PC-9 (cell line): ENCODE measurements around the gene PPIL6. TPM values are rescaled to one million over a fixed set of nuclear protein-coding genes. Genes with fewer than 3 reads are reported as not detected.

Experiments
- BruUV-seq: library from RNA; stranded (reverse); fragments of 400-500 nt; replicated peaks from 2 replicates; lab custom pipeline; 2021; lab: Mats Ljungman, UMichigan
- CTCF ChIA-PET: fragments of 300-600 bp; sonication (Branson Sonifier 250); formaldehyde crosslinking; loops from one replicate; lab custom pipeline; 2022; ENCODE audit warnings: antibody characterized with exemption; lab: Charles Lee
- POLR2A ChIA-PET: fragments of 300-600 bp; sonication (Branson Sonifier 250); formaldehyde crosslinking; loops from one replicate; lab custom pipeline; 2022; ENCODE audit warnings: antibody characterized with exemption; ENCODE audit not compliant: unreplicated experiment; lab: Charles Lee
- DNase-seq, 2 experiments: peaks; one replicate each; pipeline versions ENCODE4 v3.0.0 to v3.0.0-alpha.2; 2015 to 2022; ENCODE audit warnings: mixed read lengths in 1 of 2
- H2AFZ ChIP-seq: fragments of 200-600 bp; sonication (generic); 2 replicates; pipeline ENCODE4 v1.8.1; 2017; ENCODE audit warnings: antibody characterized with exemption
- H3F3A ChIP-seq: fragments of 200-600 bp; sonication (generic); 2 replicates; pipeline ENCODE4 v1.8.1; 2017; ENCODE audit warnings: antibody characterized with exemption, mild to moderate bottlenecking, low read depth; ENCODE audit not compliant: insufficient read depth
- H3K27ac ChIP-seq: fragments of 200-600 bp; sonication (generic); 2 replicates; pipeline ENCODE4 v1.6.1; 2016; ENCODE audit warnings: mixed run types
- H3K27me3 ChIP-seq: fragments of 200-600 bp; sonication (generic); 2 replicates; pipeline ENCODE4 v1.6.1; 2016; ENCODE audit warnings: low read depth, mixed run types; ENCODE audit not compliant: insufficient read depth
- H3K36me3 ChIP-seq: fragments of 200-600 bp; sonication (generic); 2 replicates; pipeline ENCODE4 v1.6.1; 2016; ENCODE audit warnings: low read depth, mixed run types
- H3K4me1 ChIP-seq: fragments of 200-600 bp; sonication (generic); replicated peaks from 2 replicates; pipeline ENCODE4 v1.6.1; 2016; ENCODE audit warnings: mixed run types; ENCODE audit not compliant: insufficient read depth
- H3K4me2 ChIP-seq: fragments of 200-600 bp; sonication (generic); 2 replicates; pipeline ENCODE4 v1.6.1; 2017; ENCODE audit warnings: mixed run types
- H3K4me3 ChIP-seq: fragments of 200-600 bp; sonication (generic); 2 replicates; pipeline ENCODE4 v1.6.1; 2016; ENCODE audit warnings: mixed run types
- H3K79me2 ChIP-seq: fragments of 200-600 bp; sonication (generic); 2 replicates; pipeline ENCODE4 v1.6.1; 2017; ENCODE audit warnings: low read depth, mixed run types
- H3K9me2 ChIP-seq: fragments of 200-600 bp; sonication (generic); 2 replicates; pipeline ENCODE4 v1.8.1; 2017; ENCODE audit warnings: mild to moderate bottlenecking; ENCODE audit not compliant: insufficient read depth
- H3K9me3 ChIP-seq: fragments of 200-600 bp; sonication (generic); 2 replicates; pipeline ENCODE4 v1.8.1; 2016; ENCODE audit warnings: low read depth; ENCODE audit not compliant: insufficient read depth
- H4K20me1 ChIP-seq: fragments of 200-600 bp; sonication (generic); 2 replicates; pipeline ENCODE4 v1.8.1; 2017; ENCODE audit not compliant: insufficient read depth
- CTCF ChIP-seq: fragments of 200-600 bp; sonication (generic); conservative IDR thresholded peaks from 2 replicates; pipeline ENCODE4 v1.6.1; 2017; ENCODE audit warnings: mixed run types, antibody characterized with exemption, mild to moderate bottlenecking, moderate library complexity
- EZH2 ChIP-seq: fragments of 200-600 bp; sonication (generic); IDR thresholded peaks from 2 replicates; pipeline ENCODE4 v1.8.0; 2017; ENCODE audit warnings: antibody characterized with exemption, low read depth
- intact Hi-C: fragments of 100-400 bp; cut with micrococcal nuclease; formaldehyde crosslinking; loops from one replicate; pipeline ENCODE4 v1.10.0; 2022; ENCODE audit not compliant: unreplicated experiment
- total RNA-seq: library from RNA; stranded (reverse); gene quantifications from 2 replicates; pipeline ENCODE4 v1.2.3, GENCODE V29; 2021

The PPIL6 gene
- total RNA-seq, 1 experiment from 2014 or later, result 15.5 TPM

GRCh38 chr6:109456111-109456583 lies 15.7 kb upstream of the PPIL6 start:
- CTCF ChIA-PET, result interaction anchor here (1.0 to 1.2 kb wide), 2 partner anchors 31 to 584 kb away, joined by 3 read pairs; no protein-coding TSS in a partner anchor
- TF ChIP-seq EZH2 (no peak), CTCF (no peak)
- H3K4me1 ChIP-seq, result no peaks in the 10 kb centered on the region; the same call in 1 of the 2 replicates
- no peaks in the 10 kb centered on the region for H3K27me3 ChIP-seq
- H3F3A ChIP-seq, result peaks cover 43% of the 10 kb centered on the region; the same call in 1 of the 2 replicates
- no TSS peak for BruUV-seq
- H2AFZ ChIP-seq, result peak overlapping the region; percentile 83
- POLR2A ChIA-PET, result interaction anchor here (0.7 kb wide), 1 partner anchor 16 kb away, joined by 3 read pairs; the partner anchor contains the start of genes PPIL6 and SMPD2
- no peaks in the 10 kb centered on the region; the same call in 1 of the 2 replicates for H3K36me3 ChIP-seq
- no peak overlapping the region for H3K27ac ChIP-seq
- H3K9me2 ChIP-seq, result no peaks in the 10 kb centered on the region
- no peaks in the 10 kb centered on the region for H3K79me2 ChIP-seq
- H4K20me1 ChIP-seq, result no peaks in the 10 kb centered on the region
- H3K4me2 ChIP-seq, result peak overlapping the region; percentile 95
- intact Hi-C loops, result loop anchor here (5.0 kb wide), 1 partner anchor 269 kb away; no protein-coding TSS in a partner anchor
- H3K9me3 ChIP-seq, result no peaks in the 10 kb centered on the region
- peak overlapping the region; percentile 77 for H3K4me3 ChIP-seq
- no peak for DNase-seq

DNA sequence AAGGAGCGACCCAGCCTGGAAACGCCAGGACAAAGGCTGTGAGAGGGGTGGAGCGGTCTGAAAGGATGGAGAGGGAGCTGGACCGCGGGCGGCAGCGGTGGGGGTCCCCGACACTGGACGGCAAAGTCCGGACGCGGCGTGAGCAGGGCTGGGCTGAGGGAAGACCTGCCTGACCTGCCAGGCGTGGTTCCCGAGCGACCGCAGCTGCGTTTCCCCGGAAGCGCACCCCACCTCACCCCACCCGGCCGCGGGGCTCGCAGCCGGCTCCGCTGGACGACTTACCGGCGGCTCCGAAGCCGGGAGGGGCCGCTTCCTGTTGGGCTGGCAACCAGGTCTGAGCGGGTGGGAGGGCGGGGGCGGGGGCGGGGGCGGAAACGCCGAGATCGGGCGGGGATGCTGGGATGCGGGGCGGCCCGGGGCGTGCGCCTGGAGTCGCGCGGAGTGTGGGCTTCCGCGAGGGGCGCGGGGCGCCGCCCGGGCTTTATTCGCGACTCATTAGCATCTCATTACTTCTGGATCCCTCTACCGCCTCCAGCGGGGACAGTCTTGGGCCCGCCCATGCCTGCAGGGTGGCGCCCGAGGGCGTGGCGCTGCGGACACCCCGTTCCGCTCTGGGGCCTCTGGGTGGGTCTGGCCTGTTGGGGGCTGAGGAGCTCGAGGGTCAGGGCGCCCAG lies 15.1 kb upstream of the PPIL6 start, which contains the start of gene MICAL1:
TSS of gene MICAL1 (minus strand) at position 336 of the 674 bp plus-strand sequence. CDS start 1,576 bp downstream, outside the sequence.
- H3K9me2 ChIP-seq, result no peaks in the 10 kb centered on the region
- POLR2A ChIA-PET, result no interaction called here
- DNase-seq, result peak; percentile 45 to 67
- no peaks in the 10 kb centered on the region for H3K27me3 ChIP-seq
- peak within 1 kb of the TSS; percentile 77 for H3K4me3 ChIP-seq
- no peak within 1 kb of the TSS for H3K27ac ChIP-seq
- no peaks in the 10 kb centered on the region; the same call in 1 of the 2 replicates for H3K4me1 ChIP-seq
- intact Hi-C loops, result loop anchor here (1.0 to 5.0 kb wide), 2 partner anchors 72 to 268 kb away; no protein-coding TSS in a partner anchor
- H3F3A ChIP-seq, result peaks cover 41% of the 10 kb centered on the region; the same call in 1 of the 2 replicates
- CTCF ChIA-PET, result interaction anchor here (1.0 to 1.2 kb wide), 2 partner anchors 31 to 584 kb away, joined by 3 read pairs; no protein-coding TSS in a partner anchor
- H3K36me3 ChIP-seq, result no peaks in the 10 kb centered on the region
- TF ChIP-seq CTCF (no peak), EZH2 (no peak)
- BruUV-seq, result no TSS peak
- peak within 1 kb of the TSS; percentile 93 for H2AFZ ChIP-seq
- H4K20me1 ChIP-seq, result no peaks in the 10 kb centered on the region
- H3K4me2 ChIP-seq, result peak within 1 kb of the TSS; percentile 95
- no peaks in the 10 kb centered on the region for H3K79me2 ChIP-seq
- no peaks in the 10 kb centered on the region for H3K9me3 ChIP-seq
